Urothelium cell line (cell line): ENCODE results near the gene BEST1.
"Not testable (repeated sequence)": the region's sequence is repeated elsewhere in the genome, so short reads cannot be mapped to it uniquely, and the experiment has no call there.

Source experiments
- DNase-seq: peaks from one replicate; pipeline ENCODE4 v3.0.0; 2011; ENCODE audit warnings: low spot score, mixed read lengths
- FAIRE-seq: peaks from 2 replicates; lab custom pipeline; 2011; peaks lifted over from hg19 to GRCh38; lab: Jason Lieb, UNC

Gene BEST1

DNA sequence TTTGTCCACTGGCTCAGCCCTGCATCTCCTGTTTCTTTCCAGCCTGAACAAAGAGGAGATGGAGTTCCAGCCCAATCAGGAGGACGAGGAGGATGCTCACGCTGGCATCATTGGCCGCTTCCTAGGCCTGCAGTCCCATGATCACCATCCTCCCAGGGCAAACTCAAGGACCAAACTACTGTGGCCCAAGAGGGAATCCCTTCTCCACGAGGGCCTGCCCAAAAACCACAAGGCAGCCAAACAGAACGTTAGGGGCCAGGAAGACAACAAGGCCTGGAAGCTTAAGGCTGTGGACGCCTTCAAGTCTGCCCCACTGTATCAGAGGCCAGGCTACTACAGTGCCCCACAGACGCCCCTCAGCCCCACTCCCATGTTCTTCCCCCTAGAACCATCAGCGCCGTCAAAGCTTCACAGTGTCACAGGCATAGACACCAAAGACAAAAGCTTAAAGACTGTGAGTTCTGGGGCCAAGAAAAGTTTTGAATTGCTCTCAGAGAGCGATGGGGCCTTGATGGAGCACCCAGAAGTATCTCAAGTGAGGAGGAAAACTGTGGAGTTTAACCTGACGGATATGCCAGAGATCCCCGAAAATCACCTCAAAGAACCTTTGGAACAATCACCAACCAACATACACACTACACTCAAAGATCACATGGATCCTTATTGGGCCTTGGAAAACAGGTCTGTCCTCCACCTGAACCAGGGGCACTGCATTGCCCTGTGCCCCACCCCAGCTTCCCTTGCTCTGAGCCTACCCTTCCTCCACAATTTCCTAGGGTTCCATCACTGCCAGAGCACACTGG is 12.3 kb downstream of the BEST1 start:
- DNase-seq (no peak), FAIRE-seq (no peak)

DNA sequence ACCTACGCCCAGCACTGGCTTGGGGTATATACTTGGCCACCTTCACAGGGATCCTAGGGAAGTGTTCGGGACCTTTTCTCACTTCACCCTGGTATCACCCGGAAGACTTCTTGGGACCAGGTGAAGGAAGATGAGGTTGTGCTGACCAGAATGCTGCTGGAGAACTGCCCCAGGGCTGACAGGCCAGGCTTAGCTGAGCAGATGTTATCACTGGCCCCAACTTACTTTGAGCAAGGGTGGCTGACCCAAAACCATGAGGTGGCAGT is 12.8 kb downstream of the BEST1 start:
- no peak for DNase-seq

DNA sequence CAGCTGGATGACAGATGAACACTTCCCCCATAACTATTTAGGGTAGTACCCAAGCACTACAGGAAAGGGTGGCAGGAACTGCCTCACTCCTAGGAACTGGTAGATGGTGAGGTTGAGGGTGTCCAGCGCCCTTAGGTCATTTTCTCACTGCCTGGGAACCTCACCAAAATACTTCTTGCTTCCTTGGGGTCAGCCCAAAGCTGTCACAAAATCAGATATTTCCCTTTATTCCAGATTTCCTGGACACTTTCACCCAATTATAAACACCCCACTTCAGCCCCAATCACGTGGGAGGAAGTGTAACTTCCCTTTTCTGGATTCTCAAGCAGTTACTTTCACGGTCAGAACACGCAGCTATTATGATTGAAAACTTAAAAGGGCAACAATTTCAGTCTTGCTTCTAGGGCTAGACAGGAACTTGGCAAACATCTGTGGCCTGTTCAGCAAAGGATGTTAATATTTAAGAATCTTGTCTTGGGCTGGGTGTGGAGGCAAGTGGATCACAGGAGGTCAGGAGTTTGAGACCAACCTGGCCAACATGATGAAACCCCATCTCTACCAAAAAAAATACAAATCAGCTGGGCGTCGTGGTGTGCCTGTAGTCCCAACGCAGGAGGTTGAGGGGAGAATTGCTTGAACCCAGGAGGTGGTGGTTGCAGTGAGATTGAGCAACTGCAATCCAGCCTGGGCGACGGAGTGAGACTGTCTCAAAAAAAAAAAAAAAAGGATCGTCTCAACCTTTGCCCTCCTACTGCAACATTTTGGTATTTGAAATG is 13.3 kb downstream of the BEST1 start:
- no peak for FAIRE-seq
- no peak for DNase-seq

More for the DNA sequence above, 12.8 kb downstream of the BEST1 start:
- no peak for FAIRE-seq

DNA sequence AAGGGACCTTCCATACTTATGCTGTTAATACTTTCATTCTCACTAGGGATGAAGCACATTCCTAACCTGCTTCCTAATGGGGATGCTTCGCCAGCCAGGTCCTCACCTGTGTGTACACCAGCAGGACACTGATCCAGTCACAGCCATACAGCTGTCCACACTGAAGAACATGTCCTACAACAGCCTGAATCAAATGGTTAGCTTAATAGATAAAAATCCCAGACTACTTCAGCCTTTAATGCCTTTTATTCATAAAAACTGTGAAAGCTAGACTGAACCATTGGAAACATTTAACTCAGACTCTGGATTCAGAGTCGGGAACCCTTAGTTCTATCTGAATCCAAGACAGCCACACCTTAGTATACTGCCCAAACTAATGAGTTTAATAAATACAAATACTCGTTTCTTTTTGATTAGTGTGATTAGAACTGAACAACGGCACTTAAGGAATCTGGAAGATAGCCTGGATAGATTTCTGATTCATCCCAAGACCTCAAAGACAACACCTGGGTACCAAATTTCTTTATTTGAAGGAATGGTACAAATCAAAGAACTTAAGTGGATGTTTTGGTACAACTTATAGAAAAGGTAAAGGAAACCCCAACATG is 14.0 kb downstream of the BEST1 start:
- no peak for DNase-seq
- FAIRE-seq: no peak

DNA sequence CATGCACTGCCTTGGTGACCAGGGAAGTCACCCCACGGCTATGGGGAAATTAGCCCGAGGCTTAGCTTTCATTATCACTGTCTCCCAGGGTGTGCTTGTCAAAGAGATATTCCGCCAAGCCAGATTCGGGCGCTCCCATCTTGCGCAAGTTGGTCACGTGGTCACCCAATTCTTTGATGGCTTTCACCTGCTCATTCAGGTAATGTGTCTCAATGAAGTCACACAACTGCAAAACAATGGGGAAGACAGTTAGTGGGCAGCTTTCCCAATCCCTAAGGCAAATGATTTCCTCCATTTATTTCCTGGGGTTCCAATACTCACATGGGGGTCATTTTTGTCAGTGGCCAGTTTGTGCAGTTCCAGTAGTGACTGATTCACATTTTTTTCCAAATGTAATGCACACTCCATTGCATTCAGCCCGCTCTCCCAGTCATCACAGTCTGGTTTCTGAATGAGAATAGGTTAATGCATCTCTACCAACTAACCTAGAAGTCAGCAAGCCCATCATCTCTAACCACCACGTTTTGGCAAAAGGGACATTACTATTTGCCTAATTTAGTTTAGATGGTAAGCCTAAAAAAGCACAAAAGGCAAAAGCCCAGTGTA is 14.6 kb downstream of the BEST1 start:
- FAIRE-seq, DNase-seq: not testable (repeated sequence)

DNA sequence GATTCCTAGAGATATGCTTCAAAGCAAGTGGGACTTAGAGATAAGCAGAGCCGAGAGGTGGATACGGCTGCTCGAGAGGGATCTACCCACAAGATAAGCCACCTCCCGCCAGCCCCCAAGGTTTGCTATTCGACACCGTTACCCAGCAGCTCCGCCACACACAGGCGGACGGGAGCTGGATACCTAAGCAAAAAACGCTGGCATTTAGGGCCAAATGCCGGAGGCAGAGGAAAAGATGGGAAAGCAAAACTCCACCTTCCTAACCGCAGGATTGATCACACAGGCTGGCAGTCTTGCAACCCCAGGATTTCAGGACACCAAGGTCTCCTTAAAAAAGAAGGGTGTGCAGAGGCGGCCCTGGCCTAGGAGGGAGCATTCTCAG is 16.6 kb downstream of the BEST1 start:
- FAIRE-seq (no peak), DNase-seq (no peak)

DNA sequence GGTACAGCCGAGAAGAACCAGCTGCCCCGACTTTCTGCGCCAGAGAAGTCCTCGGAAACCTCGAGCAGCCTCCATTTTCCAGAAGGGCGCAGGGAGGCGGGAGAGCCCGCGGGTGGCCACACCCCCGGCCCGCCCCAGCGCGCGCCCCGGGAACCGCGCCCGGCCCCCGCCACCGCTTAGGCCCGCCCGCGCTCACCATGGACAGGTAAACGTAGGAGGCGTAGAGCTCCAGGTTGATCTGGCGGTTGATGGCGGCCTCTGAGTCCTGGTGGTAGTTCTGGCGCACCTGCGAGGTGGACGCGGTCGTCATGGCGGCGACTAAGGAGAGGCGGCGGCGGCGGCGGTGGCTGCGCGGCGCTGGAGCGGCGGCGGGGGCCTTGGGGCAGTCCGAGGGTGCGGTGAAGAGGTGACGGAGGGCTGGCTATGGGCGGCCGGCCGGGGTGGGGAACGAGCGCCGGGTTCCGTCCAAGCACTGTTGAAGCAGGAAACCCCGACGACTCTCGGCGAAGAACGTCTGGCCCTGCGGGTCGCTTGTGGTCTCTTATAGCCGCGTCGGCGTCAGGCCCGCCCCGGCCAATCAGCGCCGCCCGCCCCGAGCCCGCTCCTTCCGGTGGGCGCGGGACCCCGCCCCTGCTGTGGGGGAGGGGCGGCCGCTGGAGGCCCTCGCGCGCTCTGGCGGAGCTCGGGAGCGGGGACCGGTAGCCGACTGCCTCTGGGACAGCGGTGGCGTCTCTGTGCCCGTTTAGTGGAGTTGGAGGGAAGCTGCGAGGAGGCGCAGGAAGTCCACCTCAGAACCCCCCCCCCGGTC is 17.2 kb downstream of the BEST1 start, which contains the start of gene FTH1:
FTH1 (minus strand) TSS at position 519 of the 808 bp plus-strand sequence; CDS start at position 310, 209 bp downstream.
- DNase-seq (peak; percentile 94), FAIRE-seq (no peak)

DNA sequence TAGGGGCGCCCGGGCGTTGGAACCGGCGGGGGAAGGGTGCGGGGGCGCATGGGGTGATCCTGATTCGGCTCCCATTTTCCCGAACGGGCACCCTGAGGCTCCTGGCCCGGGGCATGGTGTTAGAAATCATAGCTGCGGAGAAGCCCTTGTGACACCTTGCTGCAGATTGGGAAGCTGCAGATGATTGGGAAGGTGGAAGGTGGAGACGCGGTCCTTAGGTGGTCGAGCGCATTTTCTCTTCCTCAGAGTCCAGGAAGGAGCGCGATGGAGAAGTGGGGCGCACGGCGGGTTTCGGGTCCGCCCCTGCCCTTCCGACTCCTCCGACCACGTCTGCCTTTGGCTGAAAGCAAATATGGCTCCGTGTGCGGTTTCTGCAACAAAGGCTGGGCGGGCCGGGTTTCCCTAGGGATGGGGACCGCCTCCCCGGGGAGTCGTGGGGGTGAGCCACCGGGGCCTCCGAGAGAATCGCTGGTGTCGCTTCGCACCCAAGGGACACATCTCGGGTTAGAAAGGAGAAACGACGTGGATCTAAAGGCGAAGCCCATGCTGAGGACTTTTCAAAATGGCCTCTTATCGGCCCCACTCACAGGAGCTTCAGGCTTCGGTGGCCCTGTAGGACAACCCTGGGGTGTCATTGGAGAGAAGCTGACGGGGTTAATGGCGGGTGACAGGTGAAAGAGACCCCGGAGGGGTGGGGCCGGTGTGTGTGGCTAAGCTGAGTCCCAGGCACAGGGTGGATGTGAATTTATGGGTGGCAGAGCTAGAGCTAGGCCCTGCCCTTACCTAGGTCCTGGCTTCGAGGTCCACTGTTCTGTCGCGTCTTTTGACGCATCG is 18.0 kb downstream of the BEST1 start:
- peak; percentile 35 for DNase-seq
- FAIRE-seq: no peak

DNA sequence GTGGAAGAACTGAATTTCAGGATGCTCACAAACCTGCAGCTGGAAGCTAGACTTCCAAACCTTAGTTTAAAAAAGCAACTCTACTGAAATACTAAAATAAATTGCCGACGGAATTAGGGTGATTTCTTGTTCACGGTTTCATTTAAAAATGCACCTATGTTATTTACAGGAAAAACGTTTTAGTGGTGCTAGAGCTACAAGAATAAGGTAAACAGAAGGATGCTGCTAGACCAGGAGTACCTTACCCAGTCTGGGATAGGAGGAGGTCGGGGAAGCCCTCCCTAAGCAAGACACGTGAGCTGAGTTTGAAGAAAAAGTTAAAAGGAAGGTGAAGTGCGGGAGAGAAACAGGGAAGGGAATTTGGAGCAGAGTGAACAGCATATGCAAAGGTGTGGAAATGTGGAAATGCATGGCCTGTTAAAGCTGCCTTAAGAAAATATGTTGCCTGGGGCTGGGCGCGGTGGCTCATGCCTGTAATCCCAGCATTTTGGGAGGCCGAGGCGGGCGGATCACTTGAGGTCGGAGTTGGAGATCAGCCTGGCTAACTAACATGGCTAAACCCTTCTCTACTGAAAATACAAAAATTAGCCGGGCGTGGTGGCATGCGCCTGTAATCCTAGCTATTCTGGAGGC is 18.7 kb downstream of the BEST1 start:
- FAIRE-seq: no peak
- no peak for DNase-seq

DNA sequence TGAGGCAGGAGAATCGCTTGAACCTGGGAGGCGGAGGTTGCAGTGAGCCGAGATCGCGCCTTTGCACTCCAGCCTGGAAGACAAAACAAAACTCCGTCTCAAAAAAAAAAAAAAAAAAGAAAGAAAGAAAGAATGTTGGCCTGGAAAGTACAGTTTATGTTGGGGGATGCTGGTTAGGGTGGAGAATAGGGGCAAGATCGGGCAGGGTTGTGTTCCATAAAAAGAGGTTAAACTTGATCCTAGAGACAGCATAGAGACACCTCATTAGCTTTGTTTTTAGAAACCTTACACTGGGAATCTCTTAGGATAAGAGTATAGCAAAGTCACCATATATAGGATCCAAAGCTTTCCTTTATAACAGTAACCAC is 19.2 kb downstream of the BEST1 start:
- FAIRE-seq: no peak
- no peak for DNase-seq

DNA sequence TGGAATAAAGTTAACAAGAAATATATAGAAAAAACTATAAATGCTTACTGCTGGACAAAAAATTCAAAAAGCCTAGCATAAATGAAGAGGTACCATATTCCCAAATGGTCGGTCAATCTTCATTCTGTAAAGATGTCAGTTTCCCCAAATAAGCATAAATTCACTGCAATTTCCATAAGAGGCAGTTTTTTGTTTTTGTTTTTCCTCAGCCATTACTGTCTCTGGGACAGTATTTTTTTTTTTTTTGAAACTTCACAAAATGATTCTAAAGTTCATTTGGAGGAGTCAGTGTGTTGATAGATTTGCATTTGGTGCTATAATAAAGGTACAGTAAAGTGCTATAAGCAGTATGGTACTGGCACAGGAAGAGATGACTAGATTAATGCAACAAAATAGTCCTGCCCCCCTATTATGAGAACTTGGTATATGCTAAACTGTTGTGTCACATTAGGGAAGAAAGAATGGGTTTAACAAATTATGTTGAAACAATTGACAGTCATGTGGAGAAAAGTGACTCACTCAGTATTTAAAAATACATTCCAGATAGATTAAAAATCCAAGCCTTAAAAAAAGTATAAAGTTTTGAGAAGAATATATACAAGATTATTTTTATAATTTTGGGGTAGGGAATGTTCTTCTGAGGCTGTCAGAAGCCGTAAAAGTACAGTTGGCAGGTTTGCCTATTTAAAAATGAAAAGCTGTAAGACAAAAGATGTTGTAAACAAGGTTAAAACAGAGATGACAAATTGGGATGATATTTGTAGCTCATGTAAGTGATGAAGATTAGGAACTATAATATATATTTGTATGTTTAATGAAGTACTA is 19.9 kb downstream of the BEST1 start:
- DNase-seq: no peak
- no peak for FAIRE-seq

DNA sequence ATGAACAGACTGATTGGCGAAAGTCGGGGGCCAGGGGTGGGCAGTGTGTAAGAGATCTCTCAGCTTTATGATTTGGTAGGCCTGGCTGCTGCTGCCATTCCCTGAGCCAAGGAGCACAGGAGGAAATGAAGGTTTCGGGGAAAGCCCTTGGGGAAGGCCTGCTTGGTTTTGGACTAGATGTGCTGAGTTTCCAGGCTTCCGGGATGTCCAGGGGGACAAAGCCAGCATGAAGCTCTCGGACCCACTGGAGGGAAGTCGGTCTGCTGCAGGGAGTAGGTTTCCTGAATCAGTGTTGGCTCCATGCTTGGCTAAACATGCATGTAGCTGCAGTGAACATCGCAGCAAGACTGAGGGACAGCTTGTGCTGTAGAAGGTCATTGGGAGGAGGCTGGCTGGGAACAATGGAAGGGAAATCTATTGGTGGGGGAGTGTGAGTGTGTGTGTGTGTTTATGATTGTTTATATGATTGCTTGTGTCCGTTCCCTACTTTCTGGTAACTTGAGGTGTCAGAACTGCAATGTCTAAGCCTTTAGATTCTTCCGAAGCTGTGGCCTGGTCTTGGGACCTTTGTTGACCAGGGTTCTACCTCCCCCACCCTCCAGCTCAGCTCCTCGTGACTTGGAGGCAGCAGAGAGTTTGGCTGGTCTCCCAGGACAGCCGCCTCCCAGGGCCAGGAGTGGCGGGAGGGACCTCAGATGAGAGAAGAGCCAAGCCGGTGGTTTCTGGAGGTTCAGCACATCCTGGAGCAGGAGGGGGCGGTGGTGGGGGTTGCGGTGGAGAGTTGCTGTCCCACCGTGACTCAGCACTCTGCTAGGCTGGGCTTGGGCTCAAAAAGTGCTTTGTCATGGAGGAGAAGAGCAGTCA is 21.3 kb downstream of the BEST1 start:
- no peak for FAIRE-seq

DNA sequence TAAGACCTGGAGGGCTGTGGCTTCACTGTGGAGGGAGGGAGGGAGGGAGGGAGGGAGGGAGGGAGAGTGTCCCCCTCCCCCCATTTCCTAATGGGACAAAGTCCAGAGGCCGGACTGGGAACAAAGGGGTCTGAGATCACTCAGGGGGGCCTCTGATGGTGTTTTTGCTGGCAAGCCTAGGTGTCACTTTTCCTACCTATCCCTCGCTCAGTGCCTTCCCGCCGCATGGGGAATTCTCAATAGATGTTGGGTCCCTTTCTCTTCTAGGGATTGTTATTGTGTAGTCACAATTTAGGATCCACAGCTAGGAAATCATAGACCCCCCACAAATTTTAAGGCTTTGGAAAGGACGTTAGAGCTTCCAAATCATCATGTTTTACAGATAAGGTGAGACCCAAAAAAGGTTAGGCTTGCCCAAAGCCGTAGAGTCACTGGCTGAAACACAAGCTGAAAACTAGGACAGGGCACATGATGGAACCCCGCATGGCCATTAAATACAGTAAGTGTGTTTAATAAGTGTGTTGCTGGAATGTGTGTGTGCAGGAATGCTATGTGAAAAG is 22.0 kb downstream of the BEST1 start:
- FAIRE-seq (no peak), DNase-seq (no peak)

More for the DNA sequence above, 21.3 kb downstream of the BEST1 start:
- DNase-seq: peak; percentile 94

DNA sequence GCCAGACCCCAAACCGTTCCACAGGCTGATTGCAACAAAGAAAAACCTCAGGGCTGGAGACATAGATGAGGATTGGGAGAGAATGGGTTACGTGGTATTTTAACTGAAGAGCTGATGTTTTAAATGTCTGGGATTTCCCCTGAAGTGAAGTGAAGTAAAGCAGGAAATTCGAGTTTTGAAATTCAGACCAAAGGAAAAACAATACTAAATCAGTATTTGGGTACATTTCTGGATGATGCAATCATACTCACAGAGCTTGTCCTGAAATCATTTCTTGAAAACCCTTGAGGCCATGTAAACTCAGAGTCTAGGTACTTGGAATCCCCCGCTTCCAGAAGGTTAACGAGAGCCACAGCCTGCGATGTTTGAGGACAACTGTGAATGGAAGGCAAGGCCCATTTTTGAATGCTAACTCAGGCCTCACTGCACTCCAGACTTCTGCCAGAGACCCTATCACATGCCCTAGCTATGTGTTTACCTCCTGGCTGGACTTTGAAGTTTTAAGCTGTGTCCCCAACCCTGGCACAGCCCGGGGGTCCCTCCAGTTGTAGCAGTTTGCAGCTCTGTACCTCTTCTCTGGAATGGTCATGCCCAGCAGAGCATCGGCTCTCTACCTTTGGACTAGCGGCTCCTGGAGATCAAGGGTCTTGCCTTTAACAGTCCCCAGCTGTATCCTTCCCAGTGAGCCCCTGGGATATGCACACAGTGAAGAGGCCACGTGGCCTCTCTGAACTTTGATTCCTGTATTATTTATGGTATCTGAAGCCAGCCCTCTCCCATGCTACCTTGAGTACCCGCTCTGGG is 22.7 kb downstream of the BEST1 start:
- DNase-seq (no peak), FAIRE-seq (no peak)

DNA sequence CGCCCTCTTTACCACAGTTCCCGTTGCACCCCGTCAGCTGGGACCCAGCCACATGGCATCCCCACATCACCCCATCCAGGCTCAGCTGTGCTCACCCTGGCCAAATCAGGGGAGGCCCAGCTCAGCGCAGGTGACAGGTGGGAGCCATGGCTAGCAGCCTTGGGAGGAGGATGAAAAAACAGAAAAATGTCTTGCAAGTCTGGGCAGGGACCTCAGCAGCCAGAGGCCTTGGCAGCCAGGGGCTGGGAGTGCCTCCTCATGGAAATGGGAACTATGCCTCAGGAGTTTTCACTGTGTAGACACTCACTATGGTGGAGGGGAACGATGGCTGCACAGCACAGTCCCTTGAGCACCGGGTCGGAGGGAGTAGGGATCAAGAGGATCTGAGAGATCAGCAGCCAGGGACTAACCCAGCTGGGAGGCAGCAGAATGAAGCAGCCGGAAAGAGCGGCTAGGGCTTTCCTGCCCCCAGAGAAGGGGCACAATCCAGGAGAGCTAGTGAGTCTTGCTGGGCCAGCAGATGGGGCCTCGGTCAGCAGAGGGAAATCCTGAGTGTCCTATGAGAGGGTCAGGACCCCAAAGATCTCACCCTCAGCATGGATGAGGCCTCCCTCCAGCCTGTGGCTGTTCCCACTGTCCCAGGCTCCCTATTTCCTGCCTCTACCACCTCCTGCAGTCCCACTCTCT is 23.5 kb downstream of the BEST1 start:
- FAIRE-seq (no peak), DNase-seq (no peak)
